Smooth muscle cell (in vitro differentiated cells): ENCODE results near the gene BUD23. TPM values are rescaled to one million over a fixed set of nuclear protein-coding genes. Genes with fewer than 3 reads are reported as not detected.
"Not testable (repeated sequence)": the region's sequence is repeated elsewhere in the genome, so short reads cannot be mapped to it uniquely, and the experiment has no call there.

ENCODE experiments used
- DNase-seq: peaks from one replicate; lab custom pipeline; 2025; ENCODE audit not compliant: unreplicated experiment; lab: John Stamatoyannopoulos, UW
- H2AFZ ChIP-seq: fragments of 200-600 bp; sonication (generic); 2 replicates; pipeline ENCODE4 v1.6.0; 2016; ENCODE audit warnings: antibody characterized with exemption, low read depth, mild to moderate bottlenecking
- H3F3A ChIP-seq: fragments of 200-600 bp; sonication (generic); 2 replicates; pipeline ENCODE4 v1.6.0; 2017; ENCODE audit warnings: antibody characterized with exemption, low read depth
- H3K27ac ChIP-seq: fragments of 200-600 bp; sonication (generic); 2 replicates; pipeline ENCODE4 v1.5.1; 2016; ENCODE audit warnings: low read depth, mild to moderate bottlenecking
- H3K27me3 ChIP-seq: fragments of 200-600 bp; sonication (generic); 2 replicates; pipeline ENCODE4 v1.6.1; 2016; ENCODE audit warnings: low read depth, mild to moderate bottlenecking
- H3K36me3 ChIP-seq: fragments of 200-600 bp; sonication (generic); 2 replicates; pipeline ENCODE4 v1.5.1; 2016; ENCODE audit warnings: low read depth
- H3K4me1 ChIP-seq: fragments of 200-600 bp; sonication (generic); 2 replicates; pipeline ENCODE4 v1.5.1; 2016; ENCODE audit warnings: low read depth
- H3K4me2 ChIP-seq: fragments of 200-600 bp; sonication (generic); 2 replicates; pipeline ENCODE4 v1.6.0; 2016; ENCODE audit warnings: mild to moderate bottlenecking
- H3K4me3 ChIP-seq: fragments of 200-600 bp; sonication (generic); 2 replicates; pipeline ENCODE4 v1.5.1; 2016; ENCODE audit warnings: mild to moderate bottlenecking
- H3K79me2 ChIP-seq: fragments of 200-600 bp; sonication (generic); 2 replicates; pipeline ENCODE4 v1.6.0; 2016; ENCODE audit warnings: low read depth, mild to moderate bottlenecking
- H3K9ac ChIP-seq: fragments of 200-600 bp; sonication (generic); 2 replicates; pipeline ENCODE4 v1.6.0; 2016; ENCODE audit warnings: low read depth
- H3K9me3 ChIP-seq: fragments of 200-600 bp; sonication (generic); replicated peaks from 2 replicates; pipeline ENCODE4 v1.5.1; 2016; ENCODE audit warnings: low read depth
- H4K20me1 ChIP-seq: fragments of 200-600 bp; sonication (generic); 2 replicates; pipeline ENCODE4 v1.6.0; 2016; ENCODE audit warnings: low read depth
- WGBS: methylation state at CpG from one replicate; pipeline ENCODE4 v1.1.7; 2016; ENCODE audit warnings: low lambda C conversion rate; 5-methylcytosine and 5-hydroxymethylcytosine counted together
- polyA plus RNA-seq: library from polyadenylated mRNA; unstranded; fragments of >200 nt; fragmentation: Nextera tagmentation; extraction: Ambion mirVana; gene quantifications from 2 replicates; pipeline ENCODE4 v1.2.1, GENCODE V29; 2016
- total RNA-seq: library from RNA; depleted of rRNA; stranded (reverse); fragments of >200 nt; gene quantifications from 2 replicates; pipeline ENCODE4 v1.2.3, GENCODE V29; 2014
- TF ChIP-seq, protein P1 (sequence below): fragments of 200-600 bp; sonication (generic); IDR thresholded peaks from 2 replicates; pipeline ENCODE4 v1.5.1; 2017; ENCODE audit warnings: borderline replicate concordance, mild to moderate bottlenecking, antibody characterized with exemption; ENCODE audit not compliant: insufficient read depth, poor library complexity, severe bottlenecking

Gene BUD23
- total and polyA plus RNA-seq, 2 experiments from 2014 or later, result 43.0 to 116 TPM

GRCh38 chr7:73674468-73675124 lies 8.8 kb upstream of the BUD23 start:
- 95% methylated on average over 1 of the region's 1 CpG for whole genome bisulfite sequencing
- Histone ChIP-seq H4K20me1 (peaks cover 7% of the 10 kb centered on the region), H3K79me2 (no peaks in the 10 kb centered on the region), H3K4me3 (no peak overlapping the region), H3K9ac (no peak overlapping the region), H3K27me3 (no peaks in the 10 kb centered on the region), H3K4me1 (no peaks in the 10 kb centered on the region), H3K36me3 (no peaks in the 10 kb centered on the region), H3F3A (no peaks in the 10 kb centered on the region), H2AFZ (no peak overlapping the region), H3K4me2 (no peak overlapping the region), H3K9me3 (no peaks in the 10 kb centered on the region), H3K27ac (no peak overlapping the region)
- TF ChIP-seq, protein P1, sequence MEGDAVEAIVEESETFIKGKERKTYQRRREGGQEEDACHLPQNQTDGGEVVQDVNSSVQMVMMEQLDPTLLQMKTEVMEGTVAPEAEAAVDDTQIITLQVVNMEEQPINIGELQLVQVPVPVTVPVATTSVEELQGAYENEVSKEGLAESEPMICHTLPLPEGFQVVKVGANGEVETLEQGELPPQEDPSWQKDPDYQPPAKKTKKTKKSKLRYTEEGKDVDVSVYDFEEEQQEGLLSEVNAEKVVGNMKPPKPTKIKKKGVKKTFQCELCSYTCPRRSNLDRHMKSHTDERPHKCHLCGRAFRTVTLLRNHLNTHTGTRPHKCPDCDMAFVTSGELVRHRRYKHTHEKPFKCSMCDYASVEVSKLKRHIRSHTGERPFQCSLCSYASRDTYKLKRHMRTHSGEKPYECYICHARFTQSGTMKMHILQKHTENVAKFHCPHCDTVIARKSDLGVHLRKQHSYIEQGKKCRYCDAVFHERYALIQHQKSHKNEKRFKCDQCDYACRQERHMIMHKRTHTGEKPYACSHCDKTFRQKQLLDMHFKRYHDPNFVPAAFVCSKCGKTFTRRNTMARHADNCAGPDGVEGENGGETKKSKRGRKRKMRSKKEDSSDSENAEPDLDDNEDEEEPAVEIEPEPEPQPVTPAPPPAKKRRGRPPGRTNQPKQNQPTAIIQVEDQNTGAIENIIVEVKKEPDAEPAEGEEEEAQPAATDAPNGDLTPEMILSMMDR, result no peak
- no peak for DNase-seq

DNA sequence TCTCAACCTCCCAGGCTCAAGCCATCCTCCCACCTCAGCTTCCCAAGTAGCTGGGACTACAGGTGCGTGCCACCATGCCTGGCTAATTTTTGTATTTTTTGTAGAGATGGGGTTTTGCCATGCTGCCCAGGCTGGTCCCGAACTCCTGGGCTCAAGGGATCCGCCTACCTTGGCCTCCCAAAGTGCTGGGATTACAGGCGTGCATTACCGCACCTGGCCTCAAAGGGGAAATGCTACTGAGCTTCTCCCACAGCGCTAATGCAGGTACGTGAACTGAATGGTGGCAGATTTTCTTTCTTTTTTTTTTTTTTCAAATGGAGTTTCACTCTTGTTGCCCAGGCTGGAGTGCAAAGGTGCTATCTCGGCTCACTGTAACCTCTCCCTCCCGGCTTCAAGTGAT lies 7.3 kb upstream of the BUD23 start:
- not testable (repeated sequence) for H3K4me2 ChIP-seq, DNase-seq, H3K36me3 ChIP-seq, H3K4me1 ChIP-seq, H3K9ac ChIP-seq, H2AFZ ChIP-seq, H3F3A ChIP-seq, H3K27me3 ChIP-seq, H3K4me3 ChIP-seq, H3K9me3 ChIP-seq, H3K27ac ChIP-seq
- Histone ChIP-seq H3K79me2 (peaks cover 10% of the 10 kb centered on the region), H4K20me1 (peaks cover 19% of the 10 kb centered on the region)
- WGBS, result 76% methylated on average over 9 of the region's 9 CpGs

DNA sequence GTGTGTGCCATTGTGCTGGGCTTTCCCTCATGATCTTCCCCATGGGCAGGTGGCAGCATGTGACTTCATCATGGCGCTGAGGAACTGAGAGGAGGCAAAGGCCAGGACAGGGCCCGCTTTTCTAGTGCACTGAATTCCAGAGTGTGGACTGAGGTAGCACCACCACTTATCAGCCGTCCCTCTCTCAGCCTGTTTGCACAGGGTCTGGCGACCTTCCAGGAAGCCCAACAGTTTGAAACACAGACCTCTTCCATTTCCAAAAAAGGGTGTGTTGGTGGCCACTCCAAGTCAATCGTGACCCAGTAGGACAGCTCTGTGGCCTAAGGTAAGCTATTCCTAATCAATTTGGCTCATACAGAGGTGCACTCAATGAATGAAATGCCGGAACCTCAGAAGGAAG lies 4.5 kb upstream of the BUD23 start:
- H3K4me3 ChIP-seq, result no peak overlapping the region
- no peaks in the 10 kb centered on the region for H3K27me3 ChIP-seq
- H3K4me1 ChIP-seq, result peaks cover 15% of the 10 kb centered on the region
- peaks cover 27% of the 10 kb centered on the region for H4K20me1 ChIP-seq
- no peak overlapping the region for H3K27ac ChIP-seq
- H3K4me2 ChIP-seq, result no peak overlapping the region
- no peak overlapping the region for H2AFZ ChIP-seq
- H3K79me2 ChIP-seq, result peaks cover 33% of the 10 kb centered on the region
- no peaks in the 10 kb centered on the region for H3K9me3 ChIP-seq
- H3F3A ChIP-seq, result no peaks in the 10 kb centered on the region
- DNase-seq, result no peak
- TF ChIP-seq, protein P1, result no peak
- no peaks in the 10 kb centered on the region for H3K36me3 ChIP-seq
- no peak overlapping the region for H3K9ac ChIP-seq
- 97% methylated on average over 6 of the region's 6 CpGs for WGBS

- H3K9me3 ChIP-seq, result no peaks in the 10 kb centered on the region
- peaks cover 39% of the 10 kb centered on the region for H3K79me2 ChIP-seq
- peaks cover 27% of the 10 kb centered on the region for H4K20me1 ChIP-seq
- H2AFZ ChIP-seq, result no peak overlapping the region
- H3F3A ChIP-seq, result no peaks in the 10 kb centered on the region
- H3K27ac ChIP-seq, result no peak overlapping the region
- H3K27me3 ChIP-seq, result no peaks in the 10 kb centered on the region
- H3K4me2 ChIP-seq, result no peak overlapping the region
- H3K4me1 ChIP-seq, result peaks cover 18% of the 10 kb centered on the region
- H3K4me3 ChIP-seq, result no peak overlapping the region
- DNase-seq, result no peak
- no peaks in the 10 kb centered on the region for H3K36me3 ChIP-seq
- no peak overlapping the region for H3K9ac ChIP-seq
- TF ChIP-seq, protein P1, result no peak
- 89% methylated on average over 2 of the region's 2 CpGs for WGBS
Observed at GRCh38 chr7:73679709-73680108, 3.7 kb upstream of the BUD23 start.
